H1 (cell line): Measurements from ENCODE around the gene FRMD4A. TPM values are rescaled to one million over a fixed set of nuclear protein-coding genes. Genes with fewer than 3 reads are reported as not detected.

ENCODE experiments used
- CTCF ChIA-PET: fragments of 300-600 bp; sonication (Branson Sonifier 250); formaldehyde crosslinking; loops from one replicate; lab custom pipeline; 2021; ENCODE audit not compliant: partially characterized antibody; lab: Charles Lee
- POLR2A ChIA-PET: fragments of 300-600 bp; sonication (Branson Sonifier 250); formaldehyde crosslinking; loops from one replicate; lab custom pipeline; 2021; ENCODE audit warnings: inconsistent platforms; ENCODE audit not compliant: partially characterized antibody; lab: Charles Lee
- DNase-seq, 2 experiments: peaks; one replicate each; pipeline versions ENCODE4 v3.0.0 to v3.0.0-alpha.2; 2010 to 2022; ENCODE audit warnings: low spot score in 2 of 2, low read depth in 1 of 2, mixed read lengths in 1 of 2
- FAIRE-seq: peaks from 2 replicates; lab custom pipeline; 2011; peaks lifted over from hg19 to GRCh38; lab: Jason Lieb, UNC
- H2AFZ ChIP-seq: 2 replicates; pipeline ENCODE4 v1.8.1; 2012; ENCODE audit warnings: low read length, inconsistent platforms
- H2AK5ac ChIP-seq: 2 replicates; pipeline ENCODE4 v1.6.1; 2013; ENCODE audit warnings: low read depth, low read length
- H2BK120ac ChIP-seq: replicated peaks from 2 replicates; pipeline ENCODE3; 2013; ENCODE audit warnings: low read depth, low read length, inconsistent platforms
- H2BK12ac ChIP-seq: 2 replicates; pipeline ENCODE4 v1.6.1; 2013; ENCODE audit warnings: low read depth, low read length
- H2BK15ac ChIP-seq: 2 replicates; pipeline ENCODE4 v1.6.1; 2013; ENCODE audit warnings: low read length
- H2BK20ac ChIP-seq: 2 replicates; pipeline ENCODE4 v1.6.1; 2013; ENCODE audit warnings: low read length
- H2BK5ac ChIP-seq: 2 replicates; pipeline ENCODE4 v1.6.1; 2013; ENCODE audit warnings: low read depth, low read length
- H3K14ac ChIP-seq: 2 replicates; pipeline ENCODE4 v1.6.1; 2013; ENCODE audit warnings: inconsistent platforms; ENCODE audit not compliant: insufficient read length
- H3K18ac ChIP-seq: 2 replicates; pipeline ENCODE4 v1.6.1; 2013; ENCODE audit warnings: low read length; ENCODE audit errors: extremely low read depth
- H3K23ac ChIP-seq: 2 replicates; pipeline ENCODE4 v1.6.1; 2013; ENCODE audit warnings: inconsistent platforms; ENCODE audit not compliant: insufficient read length
- H3K23me2 ChIP-seq: 2 replicates; pipeline ENCODE4 v1.6.1; 2013; ENCODE audit warnings: low read depth, low read length
- H3K27ac ChIP-seq: 2 replicates; pipeline ENCODE4 v1.6.1; 2011; ENCODE audit warnings: low read depth, low read length, inconsistent platforms
- H3K27me3 ChIP-seq, 4 experiments: replicated peaks in 1 of 4; 1 replicate in 1 of 4; 2 replicates in 3 of 4; pipeline versions ENCODE4 v1.6.1 to v1.8.1; 2011 to 2013; ENCODE audit warnings: low read length in 3 of 4, mild to moderate bottlenecking in 3 of 4, inconsistent platforms in 2 of 4, mixed read lengths in 2 of 4, moderate library complexity in 1 of 4; ENCODE audit not compliant: control insufficient read depth in 3 of 4, insufficient read depth in 3 of 4; ENCODE audit errors: extremely low read depth in 1 of 4
- H3K36me3 ChIP-seq, 4 experiments: 2 replicates each; pipeline versions ENCODE4 v1.6.1 to v1.8.1; 2011 to 2013; ENCODE audit warnings: mild to moderate bottlenecking in 4 of 4, low read length in 3 of 4, moderate library complexity in 2 of 4, control low read depth in 1 of 4, inconsistent platforms in 1 of 4; ENCODE audit not compliant: insufficient read depth in 4 of 4, control insufficient read depth in 2 of 4
- H3K4ac ChIP-seq: replicated peaks from 2 replicates; pipeline ENCODE3; 2013; ENCODE audit warnings: low read length, low read depth, mixed read lengths, inconsistent platforms; ENCODE audit not compliant: insufficient read length
- H3K4me1 ChIP-seq, 4 experiments: replicated peaks in 1 of 4; 1 replicate in 1 of 4; 2 replicates in 3 of 4; pipeline versions ENCODE4 v1.6.1 to v1.8.1; 2011 to 2013; ENCODE audit warnings: low read length in 3 of 4, inconsistent platforms in 2 of 4, mixed read lengths in 1 of 4; ENCODE audit not compliant: insufficient read depth in 4 of 4, control insufficient read depth in 3 of 4
- H3K4me2 ChIP-seq, 2 experiments: 2 replicates each; pipeline versions ENCODE4 v1.6.1 to v1.8.1; 2011 to 2013; ENCODE audit warnings: low read depth in 2 of 2, low read length in 2 of 2, control low read depth in 1 of 2, inconsistent platforms in 1 of 2, mild to moderate bottlenecking in 1 of 2; ENCODE audit not compliant: insufficient read depth in 1 of 2
- H3K4me3 ChIP-seq, 4 experiments: fragments of 200-600, 300-600 bp in 1 of 4; sonication (generic), shearing (Covaris generic), sonication (Bioruptor Twin) in 1 of 4; 2 replicates each; pipeline versions ENCODE4 v1.5.1 to v1.8.1; 2011 to 2016; ENCODE audit warnings: low read length in 4 of 4, low read depth in 3 of 4, control low read depth in 2 of 4, inconsistent platforms in 2 of 4, mild to moderate bottlenecking in 2 of 4, mixed read lengths in 1 of 4, moderate library complexity in 1 of 4; ENCODE audit not compliant: insufficient read depth in 2 of 4; ENCODE audit errors: extremely low read depth in 1 of 4
- H3K56ac ChIP-seq: replicated peaks from 2 replicates; pipeline ENCODE3; 2013; ENCODE audit warnings: low read depth, mild to moderate bottlenecking, mixed read lengths, low read length, inconsistent platforms; ENCODE audit not compliant: insufficient read length
- H3K79me1 ChIP-seq: 2 replicates; pipeline ENCODE4 v1.6.1; 2013; ENCODE audit warnings: low read depth, low read length, control low read depth
- H3K79me2 ChIP-seq, 2 experiments: 2 replicates each; pipeline versions ENCODE4 v1.6.1 to v1.8.1; 2012 to 2013; ENCODE audit warnings: low read length in 2 of 2, mild to moderate bottlenecking in 2 of 2, inconsistent platforms in 1 of 2; ENCODE audit not compliant: insufficient read depth in 2 of 2, control insufficient read depth in 1 of 2
- H3K9ac ChIP-seq, 4 experiments: replicated peaks in 1 of 4; 1 replicate in 1 of 4; 2 replicates in 3 of 4; pipeline versions ENCODE4 v1.6.1 to v1.8.1; 2011 to 2013; ENCODE audit warnings: low read depth in 3 of 4, low read length in 3 of 4, control low read depth in 2 of 4, mild to moderate bottlenecking in 2 of 4, moderate library complexity in 2 of 4, inconsistent platforms in 1 of 4; ENCODE audit errors: extremely low read depth in 1 of 4
- H3K9me3 ChIP-seq, 2 experiments: 2 replicates each; pipeline versions ENCODE4 v1.6.1 to v1.8.1; 2012 to 2013; ENCODE audit warnings: mild to moderate bottlenecking in 2 of 2, moderate library complexity in 2 of 2, control low read depth in 1 of 2, inconsistent platforms in 1 of 2, low read depth in 1 of 2, low read length in 1 of 2, mixed read lengths in 1 of 2; ENCODE audit not compliant: insufficient read depth in 2 of 2
- H4K20me1 ChIP-seq, 2 experiments: replicated peaks in 1 of 2; 2 replicates each; pipeline versions ENCODE3 to v1.8.1; 2011 to 2013; ENCODE audit warnings: inconsistent platforms in 2 of 2, low read length in 2 of 2, mild to moderate bottlenecking in 1 of 2; ENCODE audit not compliant: insufficient read depth in 2 of 2, control insufficient read depth in 1 of 2
- H4K5ac ChIP-seq: 2 replicates; pipeline ENCODE4 v1.6.1; 2013; ENCODE audit warnings: low read length, low read depth, mixed read lengths, inconsistent platforms; ENCODE audit not compliant: insufficient read length
- H4K8ac ChIP-seq: 2 replicates; pipeline ENCODE4 v1.8.0; 2013; ENCODE audit warnings: mild to moderate bottlenecking, moderate library complexity, low read length, inconsistent platforms; ENCODE audit not compliant: insufficient read depth; ENCODE audit errors: extremely low read depth
- H4K91ac ChIP-seq: replicated peaks from 2 replicates; pipeline ENCODE3; 2013; ENCODE audit warnings: low read length, mixed read lengths, inconsistent platforms; ENCODE audit not compliant: insufficient read length
- HDAC2 ChIP-seq, 2 experiments: fragments of 300-600 bp in 1 of 2; sonication (generic) in 1 of 2; IDR thresholded peaks; 2 replicates each; pipeline ENCODE4 v1.6.1; 2011 to 2012; ENCODE audit warnings: low read depth in 2 of 2, low read length in 2 of 2, mild to moderate bottlenecking in 2 of 2, moderate library complexity in 2 of 2, borderline replicate concordance in 1 of 2, inconsistent platforms in 1 of 2
- JUND ChIP-seq: IDR thresholded peaks from 2 replicates; pipeline ENCODE4 v1.6.1; 2011; ENCODE audit warnings: mild to moderate bottlenecking, improper control_type of control experiment, low read length
- POU5F1 ChIP-seq: IDR thresholded peaks from 2 replicates; pipeline ENCODE4 v1.6.1; 2011; ENCODE audit warnings: low read depth, mild to moderate bottlenecking, low read length, moderate library complexity
- WGBS, 2 experiments: shearing (Covaris generic) in 1 of 2; methylation state at CpG; one replicate each; pipeline versions ENCODE4 v1.1.6 to v1.1.7; 2013 to 2015; ENCODE audit warnings: low lambda C conversion rate in 2 of 2, mixed read lengths in 2 of 2, inconsistent platforms in 1 of 2, low coverage in 1 of 2, missing lambda C conversion rate in 1 of 2; ENCODE audit not compliant: insufficient replicate concordance in 2 of 2, insufficient coverage in 1 of 2, insufficient read length in 1 of 2; ENCODE audit errors: extremely low coverage in 1 of 2, missing lambda C conversion rate in 1 of 2; 5-methylcytosine and 5-hydroxymethylcytosine counted together
- polyA plus RNA-seq, 7 experiments: library from polyadenylated mRNA; depleted of rRNA in 3 of 7; stranded (reverse) in 5 of 7; unstranded in 2 of 7; fragments of >200 nt in 5 of 7; fragments of 200-250 nt in 2 of 7; gene quantifications; 1 replicate in 5 of 7; 2 replicates in 1 of 7; 4 replicates in 1 of 7; pipeline versions ENCODE4 v1.2.1 to v1.2.3, GENCODE V29; 2011 to 2013; ENCODE audit warnings: missing spikeins in 2 of 7, mixed read lengths in 2 of 7
- total RNA-seq: library from RNA; stranded (reverse); fragmentation: NEBNext Ultra II Directional; extraction: Animal tissue kit (Norgen Biotek cat#: 25700); gene quantifications from 2 replicates; pipeline ENCODE4 v1.2.1, GENCODE V29; 2021

The FRMD4A gene
- total and polyA plus RNA-seq, 2 of the 8 experiments (the other 6 are each of a cell fraction or from before 2014, with no cell fraction given) = 38.6 to 39.6 TPM

DNA sequence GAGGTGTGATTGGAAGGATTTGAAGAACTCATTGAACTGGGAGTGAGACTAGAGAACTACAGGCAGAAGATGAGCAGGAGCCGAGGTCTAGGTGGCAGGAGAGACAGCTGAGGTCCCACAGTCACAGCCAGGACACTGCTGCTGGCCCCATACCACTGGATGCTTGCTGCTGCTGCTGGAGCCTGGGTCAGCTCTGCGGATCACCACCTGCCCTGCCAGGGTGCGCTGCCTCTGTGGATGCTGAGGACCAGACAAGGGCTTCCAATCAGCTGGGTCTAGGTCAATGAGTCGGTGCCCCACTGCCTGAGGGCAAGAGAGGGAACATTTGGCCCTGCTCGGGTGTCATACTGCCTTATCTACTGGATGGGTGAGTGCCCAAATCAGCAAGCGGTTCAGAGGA lies 94.4 kb downstream of the FRMD4A start:
- Histone ChIP-seq H2BK12ac (no peak overlapping the region), H2AFZ (no peak overlapping the region), H3K56ac (no peak overlapping the region), H3K36me3 (no peaks in the 10 kb centered on the region), H2BK5ac (no peak overlapping the region), H3K4me2 (no peak overlapping the region), H3K18ac (no peak overlapping the region), H3K9me3 (no peaks in the 10 kb centered on the region; a peak in 1 of 4 replicates), H2BK15ac (no peak overlapping the region), H3K27ac (no peak overlapping the region), H3K9ac (no peak overlapping the region), H3K79me2 (no peaks in the 10 kb centered on the region), H3K4me1 (peaks cover 0 to 8% (median 3%) of the 10 kb centered on the region in 4 experiments; a peak in 2 of 7 replicates), H3K27me3 (no peaks in the 10 kb centered on the region), H3K4me3 (no peak overlapping the region), H3K79me1 (no peaks in the 10 kb centered on the region), H3K23ac (no peak overlapping the region), H4K20me1 (no peaks in the 10 kb centered on the region), H4K8ac (no peak overlapping the region; the same call in 1 of the 2 replicates), H2BK120ac (no peak overlapping the region), H3K4ac (no peak overlapping the region), H2AK5ac (no peak overlapping the region), H2BK20ac (no peak overlapping the region), H3K23me2 (no peaks in the 10 kb centered on the region), H4K91ac (no peak overlapping the region), H3K14ac (no peak overlapping the region), H4K5ac (no peak overlapping the region)
- POLR2A ChIA-PET = no interaction called here
- no peak for DNase-seq
- WGBS, 2 experiments = 96% methylated on average over 6 of the region's 6 CpGs; no CpG with 5 or more reads in 1 of the 2 experiments
- CTCF ChIA-PET = interaction anchor here (1.2 to 4.2 kb wide), 2 partner anchors 36 to 87 kb away, joined by 4 to 14 read pairs; no protein-coding TSS in a partner anchor
- FAIRE-seq = no peak
- TF ChIP-seq POU5F1 = no peak
- TF ChIP-seq JUND = no peak
- no peak for TF ChIP-seq HDAC2 (IDR thresholded peaks at IDR 0.05; ENCODE audit: borderline replicate concordance in 1 of 2, low read depth in 2 of 2, low read length in 2 of 2)
